RWPE2 (cell line): ENCODE data around the gene STARD13.

ENCODE experiments used
- ATAC-seq: fragments of 200-7000 bp; cut with Tn5 transposase; 3 replicates; pipeline ENCODE4 v1.9.1; 2021; ENCODE audit warnings: low read depth
- DNase-seq: peaks from one replicate; pipeline ENCODE4 v3.0.0-alpha.2; 2020; ENCODE audit warnings: low spot score
- H3K27ac ChIP-seq: fragments of 450-650 bp; 2 replicates; pipeline ENCODE4 v1.5.1; 2017; ENCODE audit warnings: mild to moderate bottlenecking; ENCODE audit not compliant: poor library complexity, severe bottlenecking
- H3K27me3 ChIP-seq: fragments of 250-450 bp; sonication (Bioruptor Pico); 2 replicates; pipeline ENCODE4 v1.5.1; 2021; ENCODE audit warnings: mild to moderate bottlenecking, moderate library complexity; ENCODE audit not compliant: insufficient read depth, poor library complexity, severe bottlenecking
- H3K36me3 ChIP-seq: fragments of 250-450 bp; sonication (Bioruptor Pico); 2 replicates; pipeline ENCODE4 v1.5.1; 2020; ENCODE audit warnings: low read depth, mild to moderate bottlenecking, moderate library complexity
- H3K4me1 ChIP-seq: fragments of 250-450 bp; sonication (Bioruptor Pico); 2 replicates; pipeline ENCODE4 v1.5.1; 2021; ENCODE audit warnings: mild to moderate bottlenecking, moderate library complexity; ENCODE audit not compliant: insufficient read depth, poor library complexity, severe bottlenecking
- H3K4me3 ChIP-seq: fragments of 250-450 bp; sonication (Bioruptor Pico); 2 replicates; pipeline ENCODE4 v1.5.1; 2021; ENCODE audit warnings: mild to moderate bottlenecking, moderate library complexity; ENCODE audit not compliant: severe bottlenecking
- H3K9me3 ChIP-seq: fragments of 250-450 bp; sonication (Bioruptor Pico); 2 replicates; pipeline ENCODE4 v1.5.1; 2021; ENCODE audit warnings: mild to moderate bottlenecking, moderate library complexity; ENCODE audit not compliant: severe bottlenecking
- TF ChIP-seq, protein P1 (sequence below): fragments of 450-650 bp; IDR thresholded peaks from one replicate; pipeline ENCODE4 v1.5.1; 2017; ENCODE audit warnings: mild to moderate bottlenecking, moderate library complexity; ENCODE audit not compliant: poor library complexity, severe bottlenecking

The STARD13 gene

GRCh38 chr13:33139780-33140535 is 145.6 kb downstream of the STARD13 start:
- DNase-seq (no peak), ATAC-seq (no peak)
- no peak overlapping the region for H3K4me3 ChIP-seq
- no peaks in the 10 kb centered on the region for H3K27me3 ChIP-seq
- H3K27ac ChIP-seq: no peak overlapping the region
- no peaks in the 10 kb centered on the region for H3K9me3 ChIP-seq
- no peaks in the 10 kb centered on the region for H3K4me1 ChIP-seq
- TF ChIP-seq, protein P1, sequence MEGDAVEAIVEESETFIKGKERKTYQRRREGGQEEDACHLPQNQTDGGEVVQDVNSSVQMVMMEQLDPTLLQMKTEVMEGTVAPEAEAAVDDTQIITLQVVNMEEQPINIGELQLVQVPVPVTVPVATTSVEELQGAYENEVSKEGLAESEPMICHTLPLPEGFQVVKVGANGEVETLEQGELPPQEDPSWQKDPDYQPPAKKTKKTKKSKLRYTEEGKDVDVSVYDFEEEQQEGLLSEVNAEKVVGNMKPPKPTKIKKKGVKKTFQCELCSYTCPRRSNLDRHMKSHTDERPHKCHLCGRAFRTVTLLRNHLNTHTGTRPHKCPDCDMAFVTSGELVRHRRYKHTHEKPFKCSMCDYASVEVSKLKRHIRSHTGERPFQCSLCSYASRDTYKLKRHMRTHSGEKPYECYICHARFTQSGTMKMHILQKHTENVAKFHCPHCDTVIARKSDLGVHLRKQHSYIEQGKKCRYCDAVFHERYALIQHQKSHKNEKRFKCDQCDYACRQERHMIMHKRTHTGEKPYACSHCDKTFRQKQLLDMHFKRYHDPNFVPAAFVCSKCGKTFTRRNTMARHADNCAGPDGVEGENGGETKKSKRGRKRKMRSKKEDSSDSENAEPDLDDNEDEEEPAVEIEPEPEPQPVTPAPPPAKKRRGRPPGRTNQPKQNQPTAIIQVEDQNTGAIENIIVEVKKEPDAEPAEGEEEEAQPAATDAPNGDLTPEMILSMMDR: no peak
- peaks cover 28% of the 10 kb centered on the region for H3K36me3 ChIP-seq

DNA sequence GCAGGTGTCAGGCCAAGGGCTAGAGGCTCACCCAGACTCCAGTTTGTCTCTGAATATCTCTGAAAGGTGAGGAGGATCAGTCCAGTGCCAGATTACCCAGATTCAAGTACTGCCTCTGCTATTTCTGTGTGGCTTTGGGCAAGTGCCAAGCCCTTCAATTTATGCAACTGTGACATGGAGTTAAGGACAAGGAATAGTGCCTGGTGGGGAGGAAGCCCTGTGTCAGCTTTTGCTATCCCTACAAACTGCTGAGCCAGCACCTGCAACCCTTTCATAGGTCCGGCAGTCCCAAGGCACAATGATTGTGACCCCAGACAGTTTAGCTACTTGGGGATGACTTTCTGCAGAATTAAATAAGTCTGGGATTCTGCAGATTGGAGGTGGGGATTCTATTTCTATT is 146.4 kb downstream of the STARD13 start:
- TF ChIP-seq, protein P1: no peak
- ATAC-seq (no peak), DNase-seq (no peak)
- Histone ChIP-seq H3K4me1 (no peaks in the 10 kb centered on the region), H3K27me3 (no peaks in the 10 kb centered on the region), H3K27ac (no peak overlapping the region), H3K9me3 (no peaks in the 10 kb centered on the region), H3K4me3 (no peak overlapping the region), H3K36me3 (peaks cover 32% of the 10 kb centered on the region)

DNA sequence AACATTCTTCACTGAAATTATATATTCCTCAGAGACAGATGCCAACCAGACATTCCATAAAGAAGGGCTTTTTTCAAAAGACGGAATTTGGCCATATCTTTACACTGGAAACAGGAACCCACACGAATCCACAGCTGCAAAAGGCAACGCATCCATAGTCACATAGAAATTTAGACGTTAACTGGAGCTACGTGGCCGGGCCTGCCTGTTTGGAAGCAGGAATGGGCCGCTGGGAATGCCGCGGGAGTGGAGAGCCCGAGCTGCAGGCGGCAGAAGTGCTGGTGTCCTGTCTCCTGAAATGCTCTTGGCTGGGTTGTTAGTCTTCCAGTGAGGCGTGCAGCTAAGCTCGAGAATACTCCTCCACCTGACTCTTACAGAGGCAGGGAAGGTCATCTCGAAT is 147.1 kb downstream of the STARD13 start:
- TF ChIP-seq, protein P1: no peak
- Histone ChIP-seq H3K27ac (no peak overlapping the region), H3K4me1 (no peaks in the 10 kb centered on the region), H3K36me3 (peaks cover 33% of the 10 kb centered on the region), H3K9me3 (no peaks in the 10 kb centered on the region), H3K27me3 (no peaks in the 10 kb centered on the region), H3K4me3 (no peak overlapping the region)
- no peak for DNase-seq
- ATAC-seq: no peak

DNA sequence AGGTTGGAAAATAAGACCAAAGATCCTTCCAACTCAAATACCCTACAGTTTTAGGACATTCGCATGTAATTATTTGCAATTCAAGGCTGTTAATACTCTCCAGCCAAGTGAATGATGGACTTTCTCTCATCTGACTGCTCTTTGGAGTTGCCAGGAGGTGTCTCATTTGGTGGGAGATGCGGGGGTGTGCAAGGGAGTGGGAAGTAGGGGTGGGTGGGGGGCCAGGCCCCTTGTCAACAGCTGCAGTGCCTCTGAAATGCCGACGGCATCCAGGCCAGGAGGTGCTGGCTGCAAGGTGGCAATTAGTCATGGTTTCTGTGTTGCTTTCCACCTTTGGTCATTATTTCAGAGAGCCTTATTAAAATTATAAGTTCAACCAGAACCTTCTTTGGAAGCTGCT is 147.8 kb downstream of the STARD13 start:
- H3K36me3 ChIP-seq: peaks cover 33% of the 10 kb centered on the region

DNA sequence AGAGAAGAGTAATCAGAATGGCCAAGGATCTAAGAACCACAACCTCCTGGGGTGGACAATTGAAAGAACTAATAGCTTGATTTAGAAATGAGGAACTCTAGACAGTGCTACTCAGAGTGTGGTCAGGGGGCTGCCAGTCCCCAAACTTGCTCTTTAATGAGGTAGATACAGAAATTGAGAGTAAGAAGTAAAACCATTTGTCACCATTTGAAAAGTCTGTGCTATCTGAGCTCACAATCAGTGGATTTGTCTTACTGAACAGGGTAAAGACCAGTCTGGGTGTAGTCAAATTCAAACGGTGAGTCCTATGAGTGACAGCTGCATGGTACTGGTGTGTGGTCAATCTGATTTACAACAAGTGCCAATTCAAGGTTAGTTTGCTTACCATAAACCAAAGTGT is 150.5 kb downstream of the STARD13 start:
- no peak overlapping the region for H3K27ac ChIP-seq
- no peaks in the 10 kb centered on the region for H3K9me3 ChIP-seq
- no peaks in the 10 kb centered on the region for H3K27me3 ChIP-seq
- peaks cover 30% of the 10 kb centered on the region for H3K36me3 ChIP-seq
- no peaks in the 10 kb centered on the region for H3K4me1 ChIP-seq
- TF ChIP-seq, protein P1: no peak
- no peak for DNase-seq
- H3K4me3 ChIP-seq: no peak overlapping the region
- ATAC-seq: no peak

More for the DNA sequence above, 147.8 kb downstream of the STARD13 start:
- Histone ChIP-seq H3K27me3 (no peaks in the 10 kb centered on the region), H3K27ac (no peak overlapping the region), H3K4me3 (no peak overlapping the region), H3K9me3 (no peaks in the 10 kb centered on the region), H3K4me1 (no peaks in the 10 kb centered on the region)
- TF ChIP-seq, protein P1: no peak
- DNase-seq: no peak
- no peak for ATAC-seq
